ENCODE measurements around the gene SHC3. TPM values are rescaled to one million over a fixed set of nuclear protein-coding genes. Genes with fewer than 3 reads are reported as not detected.
A peak's percentile ranks its signal among the peaks of the same experiment; 100 is the strongest.

SHC3 gene
- total RNA-seq, 1 experiment from 2014 or later: 0.27 TPM

DNA sequence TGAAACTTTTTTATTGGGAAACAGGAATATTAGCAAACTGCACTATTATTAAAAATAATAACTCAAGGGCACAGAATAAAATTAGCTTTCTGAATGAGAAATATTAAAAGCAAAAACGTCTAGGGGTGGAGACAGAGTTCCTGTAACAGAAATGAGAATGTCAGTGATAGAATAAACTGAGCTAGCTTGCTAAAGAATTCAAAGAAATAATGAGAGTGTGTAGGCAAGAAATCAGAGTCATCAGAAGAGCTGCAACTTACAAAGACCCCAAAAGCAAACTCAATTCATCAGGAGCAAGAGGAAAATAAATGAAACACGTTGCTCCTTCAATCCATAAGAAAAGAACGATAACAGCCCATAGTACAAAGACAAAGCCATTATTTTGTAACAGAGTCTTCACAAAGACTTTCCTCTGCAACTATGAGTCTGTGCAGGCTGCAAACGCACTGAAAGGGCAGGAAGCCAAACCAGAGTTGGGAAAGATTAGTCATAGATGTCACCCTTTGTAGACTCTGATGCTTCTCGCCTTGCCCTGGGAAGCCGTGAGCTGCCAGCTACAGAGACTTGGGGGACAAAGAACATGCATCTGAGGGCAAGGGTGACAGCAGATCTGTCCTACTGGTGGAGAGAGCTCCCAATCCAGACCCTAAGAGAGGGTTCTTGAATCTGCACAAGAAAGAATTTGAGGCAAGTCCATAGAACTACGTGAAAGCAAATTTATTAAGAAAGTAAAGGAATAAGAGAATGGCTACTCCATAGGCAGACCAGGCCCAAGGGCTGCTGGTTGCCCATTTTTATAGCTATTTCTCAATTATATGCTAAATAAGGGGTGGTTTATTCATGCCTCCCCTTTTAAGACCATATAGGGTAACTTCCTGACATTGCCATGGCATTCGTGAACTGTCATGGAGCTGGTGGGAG lies 40.8 kb downstream of the SHC3 start (continued):
- TF ChIP-seq, protein P1, sequence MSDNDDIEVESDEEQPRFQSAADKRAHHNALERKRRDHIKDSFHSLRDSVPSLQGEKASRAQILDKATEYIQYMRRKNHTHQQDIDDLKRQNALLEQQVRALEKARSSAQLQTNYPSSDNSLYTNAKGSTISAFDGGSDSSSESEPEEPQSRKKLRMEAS (IDR thresholded peaks at IDR 0.05): peak; percentile 54
- TF ChIP-seq SP1 (IDR thresholded peaks at IDR 0.05; ENCODE audit: low read depth) (peak; percentile 71), JUND (IDR thresholded peaks at IDR 0.05) (peak; percentile 85), CEBPB (IDR thresholded peaks at IDR 0.05; ENCODE audit: low read depth) (peak; percentile 69), YY1 (IDR thresholded peaks at IDR 0.05; ENCODE audit: extremely low read depth, insufficient replicate concordance, low read depth, low read length) (no peak)

DNA sequence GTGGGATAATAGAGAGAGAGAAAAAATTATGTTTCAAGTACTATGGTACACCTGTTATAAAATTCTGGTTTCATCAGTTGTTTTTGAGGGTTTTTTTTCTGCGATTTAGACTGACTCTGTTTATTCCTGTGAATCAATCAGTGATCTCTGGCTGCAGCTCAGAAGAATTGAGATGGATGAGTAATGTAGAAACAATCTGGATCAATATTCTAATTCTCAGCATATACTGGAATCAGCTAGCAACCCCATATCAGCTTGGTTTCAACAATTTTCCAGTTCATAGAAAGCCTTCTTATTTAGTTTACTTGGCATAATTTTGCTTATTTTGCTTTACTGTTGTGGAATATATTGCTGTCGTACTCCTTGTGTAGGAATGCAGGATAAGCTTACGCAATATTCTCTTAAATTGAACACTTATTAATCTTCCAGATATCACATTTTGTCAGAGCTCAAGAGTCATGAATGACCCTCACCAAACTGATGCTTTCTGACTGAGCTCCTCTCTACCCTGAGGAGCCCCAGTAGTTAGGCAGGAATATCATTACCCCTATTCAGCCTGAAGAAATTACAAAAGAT lies 42.9 kb downstream of the SHC3 start:
- Histone ChIP-seq H3K36me3 (ENCODE audit: control insufficient read depth in 1 of 2, insufficient read depth in 2 of 2, low read length in 2 of 2) (no peaks in the 10 kb centered on the region), H2AFZ (ENCODE audit: low read depth, low read length, poor library complexity, severe bottlenecking) (no peak overlapping the region), H3K9ac (ENCODE audit: low read length) (no peak overlapping the region), H3K4me3 (replicated peaks in 1 of 2; ENCODE audit: low read depth in 1 of 2, low read length in 2 of 2) (no peak overlapping the region), H3K4me1 (ENCODE audit: control insufficient read depth in 1 of 2, insufficient read depth in 2 of 2, low read length in 2 of 2) (peaks cover 11 to 31% of the 10 kb centered on the region in 2 experiments), H3K79me2 (ENCODE audit: insufficient read depth, low read length) (no peaks in the 10 kb centered on the region), H3K4me2 (ENCODE audit: low read length) (no peak overlapping the region), H3K9me2 (ENCODE audit: insufficient read depth) (no peaks in the 10 kb centered on the region), H3K27me3 (ENCODE audit: insufficient read depth, low read length) (no peaks in the 10 kb centered on the region), H4K20me1 (ENCODE audit: insufficient read depth) (no peaks in the 10 kb centered on the region), H3K9me3 (ENCODE audit: control insufficient read depth in 1 of 2, insufficient read depth in 1 of 2, low read depth in 1 of 2, low read length in 2 of 2) (no peaks in the 10 kb centered on the region), H3K27ac (ENCODE audit: low read depth, low read length) (no peak overlapping the region)
- intact Hi-C loops (cut with micrococcal nuclease): no loop called here
- TF ChIP-seq RAD21 (IDR thresholded peaks at IDR 0.05; ENCODE audit: low read depth): no peak
- TF ChIP-seq ZNF274 (IDR thresholded peaks at IDR 0.05; ENCODE audit: low read depth, low read length): no peak
- TF ChIP-seq, protein P2, sequence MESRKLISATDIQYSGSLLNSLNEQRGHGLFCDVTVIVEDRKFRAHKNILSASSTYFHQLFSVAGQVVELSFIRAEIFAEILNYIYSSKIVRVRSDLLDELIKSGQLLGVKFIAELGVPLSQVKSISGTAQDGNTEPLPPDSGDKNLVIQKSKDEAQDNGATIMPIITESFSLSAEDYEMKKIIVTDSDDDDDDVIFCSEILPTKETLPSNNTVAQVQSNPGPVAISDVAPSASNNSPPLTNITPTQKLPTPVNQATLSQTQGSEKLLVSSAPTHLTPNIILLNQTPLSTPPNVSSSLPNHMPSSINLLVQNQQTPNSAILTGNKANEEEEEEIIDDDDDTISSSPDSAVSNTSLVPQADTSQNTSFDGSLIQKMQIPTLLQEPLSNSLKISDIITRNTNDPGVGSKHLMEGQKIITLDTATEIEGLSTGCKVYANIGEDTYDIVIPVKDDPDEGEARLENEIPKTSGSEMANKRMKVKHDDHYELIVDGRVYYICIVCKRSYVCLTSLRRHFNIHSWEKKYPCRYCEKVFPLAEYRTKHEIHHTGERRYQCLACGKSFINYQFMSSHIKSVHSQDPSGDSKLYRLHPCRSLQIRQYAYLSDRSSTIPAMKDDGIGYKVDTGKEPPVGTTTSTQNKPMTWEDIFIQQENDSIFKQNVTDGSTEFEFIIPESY (IDR thresholded peaks at IDR 0.05; ENCODE audit: extremely low read depth, insufficient replicate concordance, low read length): no peak
- TF ChIP-seq CBX3 (IDR thresholded peaks at IDR 0.05; ENCODE audit: low read depth): no peak
- TF ChIP-seq, protein P1 (IDR thresholded peaks at IDR 0.05): no peak
- TF ChIP-seq EGR1 (IDR thresholded peaks at IDR 0.05; ENCODE audit: low read depth): no peak
- no peak for TF ChIP-seq SRF (IDR thresholded peaks at IDR 0.05; ENCODE audit: low read depth)
- TF ChIP-seq, protein P3, sequence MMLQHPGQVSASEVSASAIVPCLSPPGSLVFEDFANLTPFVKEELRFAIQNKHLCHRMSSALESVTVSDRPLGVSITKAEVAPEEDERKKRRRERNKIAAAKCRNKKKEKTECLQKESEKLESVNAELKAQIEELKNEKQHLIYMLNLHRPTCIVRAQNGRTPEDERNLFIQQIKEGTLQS (IDR thresholded peaks at IDR 0.05): no peak
- no peak for TF ChIP-seq TCF7L2 (IDR thresholded peaks at IDR 0.05; ENCODE audit: borderline replicate concordance, extremely low read depth, insufficient read depth, insufficient read length)
- no peak for TF ChIP-seq ZFX (IDR thresholded peaks at IDR 0.05)
- no peak for TF ChIP-seq FOSL1 (IDR thresholded peaks at IDR 0.05; ENCODE audit: low read depth)
- no peak for TF ChIP-seq POLR2A (IDR thresholded peaks at IDR 0.05; ENCODE audit: borderline replicate concordance, extremely low read depth, insufficient read depth, insufficient read length)
- no peak for TF ChIP-seq POLR2AphosphoS5 (IDR thresholded peaks at IDR 0.05; ENCODE audit: low read depth, low read length)
- TF ChIP-seq ELF1 (IDR thresholded peaks at IDR 0.05; ENCODE audit: borderline replicate concordance, low read depth): no peak
- POLR2A ChIA-PET: no interaction called here
- no peak for ATAC-seq
- no TSS peak for BruUV-seq (replicated peaks)
- CTCF ChIA-PET: no interaction called here
- RAD21 ChIA-PET (ENCODE audit: low non-redundant PET in 1 of 2, low total read pairs in 2 of 2, uncharacterized antibody in 2 of 2, unreplicated experiment in 2 of 2): no interaction called here
- DNase-seq (ENCODE audit: low read depth, low spot score): no peak

All from HCT116 (cell line).